ENCODE data around the gene SSX7. TPM values are rescaled to one million over a fixed set of nuclear protein-coding genes. Genes with fewer than 3 reads are reported as not detected.
"Not testable (repeated sequence)": the region's sequence is repeated elsewhere in the genome, so short reads cannot be mapped to it uniquely, and the experiment has no call there.

Gene SSX7, protein sequence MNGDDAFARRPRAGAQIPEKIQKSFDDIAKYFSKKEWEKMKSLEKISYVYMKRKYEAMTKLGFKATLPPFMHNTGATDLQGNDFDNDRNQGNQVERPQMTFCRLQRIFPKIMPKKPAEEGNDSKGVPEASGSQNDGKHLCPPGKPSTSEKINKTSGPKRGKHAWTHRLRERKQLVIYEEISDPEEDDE
- total RNA-seq: not detected

DNA sequence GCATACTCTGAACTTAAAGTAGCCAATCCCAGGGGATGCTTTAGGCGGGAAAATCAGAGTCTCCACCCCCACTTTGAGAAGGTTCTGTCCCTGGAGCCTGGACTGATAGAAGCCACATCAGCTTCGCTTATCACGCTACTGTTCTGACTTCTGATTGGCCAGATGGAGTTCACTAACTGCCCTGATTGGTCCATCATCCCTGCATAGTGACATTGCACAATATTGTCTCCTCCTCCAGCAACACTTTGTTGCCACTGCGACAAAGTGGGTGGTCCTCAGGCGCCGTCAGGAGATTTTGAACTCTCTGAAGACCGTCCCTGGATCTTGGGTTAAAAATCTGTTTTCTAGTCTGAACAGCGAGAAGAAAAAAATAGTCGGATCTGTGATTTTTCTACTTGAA is at the start of gene SSX7:
Gene SSX7, minus strand, starts transcription at position 101 of the 400 bp plus-strand sequence. CDS start 1,428 bp downstream, outside the sequence.
- not testable (repeated sequence) for DNase-seq (ENCODE audit: low spot score)

GRCh38 chrX:52692034-52692433 is 37.3 kb upstream of the SSX7 start:
- DNase-seq (ENCODE audit: low spot score): not testable (repeated sequence)

DNA sequence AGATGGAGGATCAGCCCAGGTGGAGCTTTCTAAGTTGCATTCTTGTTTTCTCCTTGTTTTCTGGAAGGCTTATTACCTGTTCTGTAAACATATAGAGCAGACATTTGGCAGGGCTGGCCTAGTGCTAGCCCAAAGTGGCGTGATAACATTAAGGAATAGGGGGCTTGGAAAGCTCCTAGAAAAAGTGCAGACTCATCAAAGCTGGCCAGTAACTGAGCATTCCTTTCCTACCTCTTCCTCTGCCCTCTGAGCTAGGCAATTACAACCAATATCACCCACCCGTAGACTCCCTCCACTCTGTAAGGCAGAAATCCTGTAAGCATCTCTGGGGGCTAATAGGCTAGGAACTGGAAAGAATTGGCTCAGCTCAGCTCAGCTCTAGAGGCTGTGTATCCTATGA is 7.5 kb upstream of the SSX7 start:
- DNase-seq (ENCODE audit: low spot score): not testable (repeated sequence)

- not testable (repeated sequence) for DNase-seq (ENCODE audit: low spot score)
These were observed 775 bp upstream of the SSX7 start for GRCh38 chrX:52655475-52655874.

GRCh38 chrX:52650676-52651075 is 4.0 kb downstream of the SSX7 start:
- DNase-seq (ENCODE audit: low spot score): not testable (repeated sequence)

DNA sequence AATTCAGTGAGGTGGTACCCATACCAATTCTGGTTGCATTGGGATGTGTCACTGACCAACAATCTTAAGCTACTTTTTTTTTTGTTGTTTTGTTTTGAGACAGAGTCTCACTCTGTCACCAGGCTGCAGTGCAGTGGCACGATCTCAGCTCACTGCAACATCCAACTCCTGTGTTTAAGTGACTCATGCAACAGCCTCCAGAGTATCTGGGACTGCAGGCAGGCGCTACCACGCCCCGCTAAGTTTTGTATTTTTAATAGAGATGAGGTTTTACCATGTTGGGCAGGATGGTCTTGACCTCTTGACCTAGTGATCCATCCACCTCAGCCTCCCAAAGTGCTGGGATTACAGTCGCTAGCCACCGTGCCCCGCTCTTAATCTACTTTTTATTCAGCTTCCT is 5.7 kb downstream of the SSX7 start:
- not testable (repeated sequence) for DNase-seq (ENCODE audit: low spot score)

DNA sequence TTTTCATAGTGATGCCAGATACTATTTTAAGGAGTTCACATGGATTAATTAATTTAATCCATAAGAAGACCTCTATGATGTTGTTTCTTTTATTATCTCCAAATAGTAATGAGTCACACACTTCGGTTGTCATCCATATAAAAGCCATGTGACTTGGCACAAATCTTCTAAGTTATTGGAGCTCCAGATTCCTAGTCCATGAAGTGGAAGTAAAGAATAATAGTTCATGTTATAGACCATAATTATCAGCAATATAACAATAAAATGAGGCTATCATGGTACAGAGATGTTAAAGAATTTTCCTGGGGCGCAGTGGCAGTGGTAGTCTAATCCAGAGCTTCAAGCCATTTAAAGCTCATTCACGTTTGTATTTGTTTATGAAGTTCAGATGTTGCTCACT is 26.2 kb downstream of the SSX7 start:
- not testable (repeated sequence) for DNase-seq (ENCODE audit: low spot score)

- not testable (repeated sequence) for DNase-seq (ENCODE audit: low spot score)
These were observed 34.0 kb downstream of the SSX7 start for GRCh38 chrX:52620661-52621060.

- no peak for DNase-seq (ENCODE audit: low spot score)
These were observed 45.7 kb downstream of the SSX7 start for GRCh38 chrX:52608961-52609360.

GRCh38 chrX:52603151-52603550 is 51.5 kb downstream of the SSX7 start:
- not testable (repeated sequence) for DNase-seq (ENCODE audit: low spot score)

- DNase-seq (ENCODE audit: low spot score): no peak
These were observed 55.8 kb downstream of the SSX7 start for GRCh38 chrX:52598886-52599285.

DNA sequence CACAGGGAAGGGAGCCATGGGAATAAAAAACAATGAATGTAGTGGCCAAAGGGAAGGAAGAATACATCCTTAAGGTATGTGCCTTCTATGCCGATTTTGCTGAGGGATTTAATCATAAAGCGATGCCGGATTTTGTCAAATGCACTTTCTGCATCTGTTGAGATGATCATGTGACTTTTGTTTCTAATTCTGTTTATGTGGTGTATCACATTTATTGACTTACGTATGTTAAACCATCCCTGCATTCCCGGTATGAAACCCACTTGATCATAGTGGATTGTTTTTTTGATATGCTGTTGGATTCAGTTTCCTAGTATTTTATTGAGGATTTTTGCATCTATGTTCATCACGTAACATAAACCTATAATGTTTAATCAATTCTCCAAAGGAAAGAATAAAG is 60.0 kb downstream of the SSX7 start:
- no peak for DNase-seq (ENCODE audit: low spot score)

Other genes with a start within 250 kb of the SSX7 start
- not detected for gene XAGE1A, start 159.1 kb downstream of the SSX7 start, total RNA-seq
- not detected for gene XAGE1B, start 137.8 kb downstream of the SSX7 start, total RNA-seq
- gene SSX2, start 52.3 kb upstream of the SSX7 start, total RNA-seq: not detected
- gene SSX2B, start 96.4 kb upstream of the SSX7 start, total RNA-seq: 0.26 TPM
- not detected for gene SPANXN5, start 142.5 kb upstream of the SSX7 start, total RNA-seq
- gene XAGE5, start 156.4 kb upstream of the SSX7 start, total RNA-seq: not detected
- gene XAGE3, start 213.2 kb upstream of the SSX7 start, total RNA-seq: not detected
- 12.4 TPM for gene FAM156B, start 242.4 kb upstream of the SSX7 start, total RNA-seq